T-helper 1 cell treated with Interleukin-12 subunit alpha and Interleukin-12 subunit beta and Interleukin-4 antibody, amounts not matched to agents 30 μg/mL and 1 μg/mL, for 36 hours (primary cell): ENCODE measurements around the gene YAP1.
"Not testable (repeated sequence)": the region's sequence is repeated elsewhere in the genome, so short reads cannot be mapped to it uniquely, and the experiment has no call there.

ENCODE experiments used
- H3K27ac Mint-ChIP-seq: one replicate; pipeline ENCODE4 v1.8.0; 2021; ENCODE audit warnings: mild to moderate bottlenecking, mixed read lengths
- H3K27me3 Mint-ChIP-seq: one replicate; pipeline ENCODE4 v1.8.0; 2021; ENCODE audit warnings: low read depth, mixed read lengths
- H3K36me3 Mint-ChIP-seq: one replicate; pipeline ENCODE4 v1.8.0; 2021; ENCODE audit warnings: low read depth, mixed read lengths
- H3K4me1 Mint-ChIP-seq: one replicate; pipeline ENCODE4 v1.8.0; 2021; ENCODE audit warnings: low read depth, mixed read lengths
- H3K4me3 Mint-ChIP-seq: one replicate; pipeline ENCODE4 v1.8.0; 2021; ENCODE audit warnings: mild to moderate bottlenecking, moderate library complexity, mixed read lengths
- H3K9me3 Mint-ChIP-seq: one replicate; pipeline ENCODE4 v1.8.0; 2021; ENCODE audit warnings: mixed read lengths

The YAP1 gene

GRCh38 chr11:102241026-102241425 lies 130.8 kb downstream of the YAP1 start:
- H3K9me3 Mint-ChIP-seq, result peaks cover 5% of the 10 kb centered on the region
- H3K27me3 Mint-ChIP-seq, result peaks cover 9% of the 10 kb centered on the region
- H3K4me1 Mint-ChIP-seq, result no peaks in the 10 kb centered on the region
- no peaks in the 10 kb centered on the region for H3K36me3 Mint-ChIP-seq
- H3K27ac Mint-ChIP-seq, result no peak overlapping the region
- H3K4me3 Mint-ChIP-seq, result no peak overlapping the region

GRCh38 chr11:102243399-102243884 lies 133.2 kb downstream of the YAP1 start:
- Mint-ChIP-seq H3K4me1 (no peaks in the 10 kb centered on the region), H3K27ac (no peak overlapping the region)

GRCh38 chr11:102244681-102245409 lies 134.6 kb downstream of the YAP1 start:
- Mint-ChIP-seq H3K36me3 (no peaks in the 10 kb centered on the region), H3K4me1 (no peaks in the 10 kb centered on the region), H3K9me3 (no peaks in the 10 kb centered on the region), H3K27me3 (no peaks in the 10 kb centered on the region), H3K4me3 (no peak overlapping the region), H3K27ac (no peak overlapping the region)

More at GRCh38 chr11:102243399-102243884, 133.2 kb downstream of the YAP1 start:
- no peak overlapping the region for H3K4me3 Mint-ChIP-seq
- peaks cover 5% of the 10 kb centered on the region for H3K9me3 Mint-ChIP-seq
- no peaks in the 10 kb centered on the region for H3K36me3 Mint-ChIP-seq
- peaks cover 5% of the 10 kb centered on the region for H3K27me3 Mint-ChIP-seq

- no peak overlapping the region for H3K4me3 Mint-ChIP-seq
- no peaks in the 10 kb centered on the region for H3K9me3 Mint-ChIP-seq
- no peaks in the 10 kb centered on the region for H3K4me1 Mint-ChIP-seq
- H3K36me3 Mint-ChIP-seq, result no peaks in the 10 kb centered on the region
- H3K27me3 Mint-ChIP-seq, result no peaks in the 10 kb centered on the region
- H3K27ac Mint-ChIP-seq, result no peak overlapping the region
These were observed 141.2 kb downstream of the YAP1 start for GRCh38 chr11:102251423-102251822.

- Mint-ChIP-seq H3K27ac (no peak overlapping the region), H3K9me3 (no peaks in the 10 kb centered on the region), H3K27me3 (no peaks in the 10 kb centered on the region), H3K4me3 (no peak overlapping the region), H3K36me3 (no peaks in the 10 kb centered on the region), H3K4me1 (no peaks in the 10 kb centered on the region)
These were observed 142.2 kb downstream of the YAP1 start for GRCh38 chr11:102252339-102252891.

GRCh38 chr11:102253020-102253715 lies 142.9 kb downstream of the YAP1 start:
- Mint-ChIP-seq H3K27me3 (no peaks in the 10 kb centered on the region), H3K4me1 (no peaks in the 10 kb centered on the region), H3K9me3 (no peaks in the 10 kb centered on the region), H3K27ac (no peak overlapping the region), H3K36me3 (no peaks in the 10 kb centered on the region), H3K4me3 (no peak overlapping the region)

- Mint-ChIP-seq H3K36me3 (no peaks in the 10 kb centered on the region), H3K27me3 (no peaks in the 10 kb centered on the region), H3K27ac (no peak overlapping the region), H3K4me3 (no peak overlapping the region), H3K4me1 (no peaks in the 10 kb centered on the region), H3K9me3 (no peaks in the 10 kb centered on the region)
These were observed 143.8 kb downstream of the YAP1 start for GRCh38 chr11:102254047-102254446.

- Mint-ChIP-seq H3K27ac (no peak overlapping the region), H3K9me3 (no peaks in the 10 kb centered on the region), H3K4me1 (no peaks in the 10 kb centered on the region), H3K4me3 (no peak overlapping the region), H3K27me3 (no peaks in the 10 kb centered on the region), H3K36me3 (no peaks in the 10 kb centered on the region)
These were observed 146.0 kb downstream of the YAP1 start for GRCh38 chr11:102256251-102256650.

GRCh38 chr11:102260241-102260640 lies 150.0 kb downstream of the YAP1 start:
- Mint-ChIP-seq H3K4me1 (no peaks in the 10 kb centered on the region), H3K36me3 (no peaks in the 10 kb centered on the region), H3K27ac (no peak overlapping the region), H3K27me3 (peaks cover 8% of the 10 kb centered on the region), H3K4me3 (no peak overlapping the region), H3K9me3 (no peaks in the 10 kb centered on the region)

- no peaks in the 10 kb centered on the region for H3K36me3 Mint-ChIP-seq
- no peaks in the 10 kb centered on the region for H3K9me3 Mint-ChIP-seq
- H3K27me3 Mint-ChIP-seq, result peaks cover 23% of the 10 kb centered on the region
- no peak overlapping the region for H3K27ac Mint-ChIP-seq
- H3K4me1 Mint-ChIP-seq, result peaks cover 5% of the 10 kb centered on the region
- H3K4me3 Mint-ChIP-seq, result no peak overlapping the region
These were observed 153.2 kb downstream of the YAP1 start for GRCh38 chr11:102263379-102264003.

- H3K27me3 Mint-ChIP-seq, result peaks cover 33% of the 10 kb centered on the region
These were observed 154.5 kb downstream of the YAP1 start for GRCh38 chr11:102264704-102265103.

GRCh38 chr11:102266099-102266498 lies 155.9 kb downstream of the YAP1 start:
- H3K4me3 Mint-ChIP-seq, result no peak overlapping the region
- H3K36me3 Mint-ChIP-seq, result peaks cover 4% of the 10 kb centered on the region
- H3K27ac Mint-ChIP-seq, result no peak overlapping the region
- peaks cover 42% of the 10 kb centered on the region for H3K27me3 Mint-ChIP-seq
- H3K4me1 Mint-ChIP-seq, result peaks cover 18% of the 10 kb centered on the region
- H3K9me3 Mint-ChIP-seq, result no peaks in the 10 kb centered on the region

More at GRCh38 chr11:102264704-102265103, 154.5 kb downstream of the YAP1 start:
- H3K36me3 Mint-ChIP-seq, H3K9me3 Mint-ChIP-seq, H3K27ac Mint-ChIP-seq, H3K4me3 Mint-ChIP-seq: not testable (repeated sequence)
- H3K4me1 Mint-ChIP-seq, result peaks cover 13% of the 10 kb centered on the region

GRCh38 chr11:102267609-102268008 lies 157.4 kb downstream of the YAP1 start:
- Mint-ChIP-seq H3K4me3 (no peak overlapping the region), H3K36me3 (peaks cover 4% of the 10 kb centered on the region), H3K27ac (no peak overlapping the region), H3K4me1 (peaks cover 19% of the 10 kb centered on the region), H3K27me3 (peaks cover 57% of the 10 kb centered on the region), H3K9me3 (no peaks in the 10 kb centered on the region)

GRCh38 chr11:102268083-102268984 lies 158.1 kb downstream of the YAP1 start:
- Mint-ChIP-seq H3K27ac (peak overlapping the region; percentile 32), H3K36me3 (peaks cover 4% of the 10 kb centered on the region)

More at GRCh38 chr11:102268083-102268984, 158.1 kb downstream of the YAP1 start:
- H3K4me1 Mint-ChIP-seq, result peaks cover 20% of the 10 kb centered on the region
- peaks cover 59% of the 10 kb centered on the region for H3K27me3 Mint-ChIP-seq
- no peaks in the 10 kb centered on the region for H3K9me3 Mint-ChIP-seq
- H3K4me3 Mint-ChIP-seq, result peak overlapping the region; percentile 53
